Measurements from ENCODE around the gene MRPS11.
"Not testable (repeated sequence)": the region's sequence is repeated elsewhere in the genome, so short reads cannot be mapped to it uniquely, and the experiment has no call there.

DNA sequence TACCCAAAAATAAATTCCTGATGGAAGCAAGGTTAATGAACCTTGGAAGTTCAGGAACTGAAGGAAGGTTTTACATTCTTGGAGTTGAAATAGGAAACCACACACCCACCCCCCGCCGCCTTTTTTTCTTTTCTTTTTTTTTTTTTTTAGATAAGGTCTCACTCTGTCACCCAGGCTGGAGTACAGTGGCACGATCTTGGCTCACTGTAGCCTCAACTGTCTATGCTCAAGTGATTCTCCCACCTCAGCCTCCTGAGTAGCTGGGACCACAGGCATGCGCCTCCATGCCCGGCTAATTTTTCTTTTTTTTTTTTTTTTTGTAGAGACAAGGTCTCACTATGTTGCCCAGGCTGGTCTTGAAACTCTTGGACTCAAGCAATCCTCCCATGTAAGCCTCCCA lies 33.4 kb upstream of the MRPS11 start:
- not testable (repeated sequence) for TF ChIP-seq EZH2 (IDR thresholded peaks at IDR 0.05); POLR2AphosphoS5 (IDR thresholded peaks at IDR 0.05; ENCODE audit: borderline replicate concordance, low read depth, low read length)
